SK-N-SH treated with all-trans-retinoic acid at 6 μM for 48 hours (cell line): ENCODE measurements around the gene CLTCL1.

Source experiments
- ESRRG ChIP-seq: fragments of 250-450 bp; sonication (Bioruptor Pico); IDR thresholded peaks from 2 replicates; pipeline ENCODE4 v1.6.1; 2021; ENCODE audit warnings: mild to moderate bottlenecking
- ZC3H10 ChIP-seq: fragments of 250-450 bp; sonication (Bioruptor Pico); IDR thresholded peaks from 2 replicates; pipeline ENCODE4 v1.5.1; 2021; ENCODE audit warnings: mild to moderate bottlenecking, moderate library complexity
- ZFP3 ChIP-seq: fragments of 250-450 bp; sonication (Bioruptor Pico); IDR thresholded peaks from 2 replicates; pipeline ENCODE4 v1.5.0; 2020; ENCODE audit warnings: mild to moderate bottlenecking, moderate library complexity
- ZNF565 ChIP-seq: fragments of 450-650 bp; formaldehyde crosslinking; conservative IDR thresholded peaks from 2 replicates; pipeline ENCODE4 v1.5.0; 2020; ENCODE audit warnings: low read depth, mild to moderate bottlenecking, moderate library complexity
- TF ChIP-seq, protein P1 (sequence below): fragments of 250-450 bp; sonication (Bioruptor Pico); IDR thresholded peaks from 2 replicates; pipeline ENCODE4 v1.8.0; 2020; ENCODE audit warnings: mild to moderate bottlenecking, moderate library complexity, borderline replicate concordance
- TF ChIP-seq, protein P2 (sequence below): fragments of 250-450 bp; sonication (Bioruptor Pico); IDR thresholded peaks from 2 replicates; pipeline ENCODE4 v1.5.1; 2020; ENCODE audit warnings: low read depth, mild to moderate bottlenecking, moderate library complexity

DNA sequence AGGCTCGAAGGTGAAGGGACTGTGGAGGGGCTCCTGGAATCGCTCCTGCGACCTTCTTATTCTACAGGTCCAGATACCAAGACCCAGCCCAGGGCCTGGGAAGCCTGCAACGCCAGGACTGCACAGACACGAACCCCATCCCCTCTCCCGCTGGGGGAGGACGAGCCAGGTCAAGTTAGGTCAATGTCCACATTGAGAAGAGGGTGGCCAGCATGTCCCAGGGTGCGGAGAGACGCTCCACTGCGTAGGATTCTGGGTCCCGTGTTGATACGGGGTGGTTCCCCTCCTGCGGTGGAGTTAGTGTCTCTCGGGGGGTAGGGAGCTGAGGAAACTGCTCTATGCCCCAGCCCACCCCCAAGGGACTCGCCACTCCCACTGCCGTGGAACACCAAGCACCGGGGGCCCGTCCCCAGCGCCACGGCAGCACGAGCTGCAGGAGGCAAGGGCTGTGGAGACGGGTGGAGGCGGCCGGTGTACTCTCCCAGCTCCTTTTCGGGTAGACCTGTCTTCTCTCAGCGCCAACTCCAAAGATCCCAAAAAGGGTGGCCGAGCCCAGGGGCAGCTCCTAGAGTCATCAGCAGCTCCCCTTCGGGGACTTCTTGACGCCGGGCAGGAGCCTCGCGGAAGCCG lies 143.0 kb downstream of the CLTCL1 start:
- no peak for TF ChIP-seq ESRRG (CRISPR knock-in tag)
- TF ChIP-seq, protein P1, sequence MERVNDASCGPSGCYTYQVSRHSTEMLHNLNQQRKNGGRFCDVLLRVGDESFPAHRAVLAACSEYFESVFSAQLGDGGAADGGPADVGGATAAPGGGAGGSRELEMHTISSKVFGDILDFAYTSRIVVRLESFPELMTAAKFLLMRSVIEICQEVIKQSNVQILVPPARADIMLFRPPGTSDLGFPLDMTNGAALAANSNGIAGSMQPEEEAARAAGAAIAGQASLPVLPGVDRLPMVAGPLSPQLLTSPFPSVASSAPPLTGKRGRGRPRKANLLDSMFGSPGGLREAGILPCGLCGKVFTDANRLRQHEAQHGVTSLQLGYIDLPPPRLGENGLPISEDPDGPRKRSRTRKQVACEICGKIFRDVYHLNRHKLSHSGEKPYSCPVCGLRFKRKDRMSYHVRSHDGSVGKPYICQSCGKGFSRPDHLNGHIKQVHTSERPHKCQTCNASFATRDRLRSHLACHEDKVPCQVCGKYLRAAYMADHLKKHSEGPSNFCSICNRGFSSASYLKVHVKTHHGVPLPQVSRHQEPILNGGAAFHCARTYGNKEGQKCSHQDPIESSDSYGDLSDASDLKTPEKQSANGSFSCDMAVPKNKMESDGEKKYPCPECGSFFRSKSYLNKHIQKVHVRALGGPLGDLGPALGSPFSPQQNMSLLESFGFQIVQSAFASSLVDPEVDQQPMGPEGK (CRISPR knock-in tag), result no peak
- TF ChIP-seq, protein P2, sequence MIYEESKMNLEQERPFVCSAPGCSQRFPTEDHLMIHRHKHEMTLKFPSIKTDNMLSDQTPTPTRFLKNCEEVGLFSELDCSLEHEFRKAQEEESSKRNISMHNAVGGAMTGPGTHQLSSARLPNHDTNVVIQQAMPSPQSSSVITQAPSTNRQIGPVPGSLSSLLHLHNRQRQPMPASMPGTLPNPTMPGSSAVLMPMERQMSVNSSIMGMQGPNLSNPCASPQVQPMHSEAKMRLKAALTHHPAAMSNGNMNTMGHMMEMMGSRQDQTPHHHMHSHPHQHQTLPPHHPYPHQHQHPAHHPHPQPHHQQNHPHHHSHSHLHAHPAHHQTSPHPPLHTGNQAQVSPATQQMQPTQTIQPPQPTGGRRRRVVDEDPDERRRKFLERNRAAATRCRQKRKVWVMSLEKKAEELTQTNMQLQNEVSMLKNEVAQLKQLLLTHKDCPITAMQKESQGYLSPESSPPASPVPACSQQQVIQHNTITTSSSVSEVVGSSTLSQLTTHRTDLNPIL (CRISPR knock-in tag), result no peak
- TF ChIP-seq ZNF565, result no peak
- TF ChIP-seq ZC3H10 (CRISPR knock-in tag), result no peak
- TF ChIP-seq ZFP3 (CRISPR knock-in tag), result no peak
